Cortex of kidney (tissue), 1 donor: ENCODE data around the gene EML4.

ENCODE experiments used
- DNase-seq: peaks from one replicate; lab custom pipeline; 2025; lab: John Stamatoyannopoulos, UW

The EML4 gene

GRCh38 chr2:42225573-42225972 is 56.4 kb downstream of the EML4 start:
- DNase-seq, result no peak

- DNase-seq, result no peak
Observed at GRCh38 chr2:42227491-42227890, 58.3 kb downstream of the EML4 start.

GRCh38 chr2:42228101-42228500 is 58.9 kb downstream of the EML4 start:
- no peak for DNase-seq

GRCh38 chr2:42229949-42230348 is 60.8 kb downstream of the EML4 start:
- no peak for DNase-seq

GRCh38 chr2:42230891-42231290 is 61.7 kb downstream of the EML4 start:
- no peak for DNase-seq

- no peak for DNase-seq
Observed at GRCh38 chr2:42232024-42232423, 62.9 kb downstream of the EML4 start.

- DNase-seq, result no peak
Observed at GRCh38 chr2:42233976-42234441, 64.9 kb downstream of the EML4 start.

GRCh38 chr2:42236911-42237310 is 67.8 kb downstream of the EML4 start:
- DNase-seq, result no peak

GRCh38 chr2:42238644-42239288 is 69.6 kb downstream of the EML4 start:
- no peak for DNase-seq

GRCh38 chr2:42239289-42239661 is 70.1 kb downstream of the EML4 start:
- no peak for DNase-seq

- DNase-seq, result no peak
Observed at GRCh38 chr2:42239811-42240210, 70.7 kb downstream of the EML4 start.

GRCh38 chr2:42241517-42241916 is 72.4 kb downstream of the EML4 start:
- DNase-seq, result no peak

GRCh38 chr2:42243297-42243696 is 74.1 kb downstream of the EML4 start:
- DNase-seq, result no peak

- no peak for DNase-seq
Observed at GRCh38 chr2:42244520-42244919, 75.4 kb downstream of the EML4 start.

- DNase-seq, result no peak
Observed at GRCh38 chr2:42245396-42245795, 76.2 kb downstream of the EML4 start.

- DNase-seq, result no peak
Observed at GRCh38 chr2:42246562-42246961, 77.4 kb downstream of the EML4 start.

- DNase-seq, result no peak
Observed at GRCh38 chr2:42248846-42249245, 79.7 kb downstream of the EML4 start.

GRCh38 chr2:42249284-42249683 is 80.1 kb downstream of the EML4 start:
- DNase-seq, result no peak

- DNase-seq, result no peak
Observed at GRCh38 chr2:42249887-42250286, 80.7 kb downstream of the EML4 start.

GRCh38 chr2:42250925-42251324 is 81.8 kb downstream of the EML4 start:
- no peak for DNase-seq

- DNase-seq, result no peak
Observed at GRCh38 chr2:42252464-42252863, 83.3 kb downstream of the EML4 start.

- no peak for DNase-seq
Observed at GRCh38 chr2:42254186-42254895, 85.2 kb downstream of the EML4 start.

GRCh38 chr2:42256505-42256904 is 87.4 kb downstream of the EML4 start:
- no peak for DNase-seq
